ENCODE measurements around the gene STK10. TPM values are rescaled to one million over a fixed set of nuclear protein-coding genes. Genes with fewer than 3 reads are reported as not detected.

STK10 gene
- total and polyA plus RNA-seq, 2 donors (not counting 1 experiment from before 2014, with no cell fraction given): 97.9 to 253 TPM

GRCh38 chr5:172167895-172168294 lies 20.1 kb downstream of the STK10 start:
- ATAC-seq (ENCODE audit: low read depth) (no peak), DNase-seq (no peak)
- Histone ChIP-seq H3K27me3 (replicated peaks in 1 of 4; ENCODE audit: control extremely low read depth in 1 of 4, control insufficient read depth in 3 of 4, insufficient read depth in 4 of 4, low read length in 3 of 4) (no peaks in the 10 kb centered on the region), H3K79me2 (ENCODE audit: control insufficient read depth, insufficient read depth, low read length) (peaks cover 100% of the 10 kb centered on the region), H3K4me1 (ENCODE audit: control insufficient read depth in 2 of 2, insufficient read depth in 2 of 2, low read length in 2 of 2) (peaks cover 45 to 57% of the 10 kb centered on the region in 2 donors), H2AFZ (ENCODE audit: insufficient read depth, low read depth, low read length, poor library complexity, severe bottlenecking) (no peak overlapping the region), H3K36me3 (replicated peaks in 1 of 2; ENCODE audit: control extremely low read depth in 1 of 2, control insufficient read depth in 1 of 2, extremely low read depth in 1 of 2, insufficient read depth in 2 of 2, low read length in 1 of 2) (peaks cover 0 to 62% of the 10 kb centered on the region in 2 experiments), H3K9ac (ENCODE audit: low read length) (no peak overlapping the region), H4K20me1 (ENCODE audit: control insufficient read depth, insufficient read depth, low read length, poor library complexity, severe bottlenecking) (peaks cover 95% of the 10 kb centered on the region), H3K27ac (ENCODE audit: low read length in 2 of 2) (peak overlapping the region in 1 of 2 donors; percentile 12), H3K4me3 (ENCODE audit: control extremely low read depth in 1 of 5, extremely low read depth in 1 of 5, insufficient read depth in 1 of 5, low read depth in 2 of 5, low read length in 4 of 5) (no peak overlapping the region), H3K9me3 (ENCODE audit: control extremely low read depth in 1 of 3, control insufficient read depth in 2 of 3, insufficient read depth in 1 of 3, low read length in 2 of 3) (no peaks in the 10 kb centered on the region), H3K4me2 (replicated peaks; ENCODE audit: low read depth, low read length, poor library complexity, severe bottlenecking) (no peak overlapping the region)
- Mint-ChIP-seq H3K9me3 (ENCODE audit: insufficient read depth) (no peaks in the 10 kb centered on the region), H3K4me3 (no peak overlapping the region), H3K27me3 (no peaks in the 10 kb centered on the region), H3K4me1 (peaks cover 71% of the 10 kb centered on the region), H3K27ac (peak overlapping the region; percentile 2)
- no peak for TF ChIP-seq EZH2 (IDR thresholded peaks at IDR 0.05; ENCODE audit: borderline replicate concordance, insufficient read depth, low read depth, low read length, poor library complexity, severe bottlenecking)
- TF ChIP-seq CTCF (IDR thresholded peaks at IDR 0.05): no peak
- 96% methylated on average over 7 of the region's 7 CpGs for WGBS (ENCODE audit: insufficient coverage)
- ChIA-PET CTCF (interaction anchor here (10.6 kb wide), 1 partner anchor 20 kb away, joined by 155 read pairs; the partner anchor contains the start of gene STK10), POLR2A (no interaction called here)
- intact Hi-C loops (cut with micrococcal nuclease): no loop called here

GRCh38 chr5:172166030-172166826 lies 21.8 kb downstream of the STK10 start:
- CTCF ChIA-PET: interaction anchor here (4.2 to 10.6 kb wide), 2 partner anchors 8 to 21 kb away, joined by 16 to 155 read pairs; partner anchors contain the start of gene STK10
- Histone ChIP-seq H2AFZ (ENCODE audit: insufficient read depth, low read depth, low read length, poor library complexity, severe bottlenecking) (no peak overlapping the region), H4K20me1 (ENCODE audit: control insufficient read depth, insufficient read depth, low read length, poor library complexity, severe bottlenecking) (peaks cover 97% of the 10 kb centered on the region), H3K79me2 (ENCODE audit: control insufficient read depth, insufficient read depth, low read length) (peaks cover 100% of the 10 kb centered on the region), H3K27me3 (replicated peaks in 1 of 4; ENCODE audit: control extremely low read depth in 1 of 4, control insufficient read depth in 3 of 4, insufficient read depth in 4 of 4, low read length in 3 of 4) (no peaks in the 10 kb centered on the region), H3K9me3 (ENCODE audit: control extremely low read depth in 1 of 3, control insufficient read depth in 2 of 3, insufficient read depth in 1 of 3, low read length in 2 of 3) (no peaks in the 10 kb centered on the region), H3K36me3 (replicated peaks in 1 of 2; ENCODE audit: control extremely low read depth in 1 of 2, control insufficient read depth in 1 of 2, extremely low read depth in 1 of 2, insufficient read depth in 2 of 2, low read length in 1 of 2) (peaks cover 0 to 55% of the 10 kb centered on the region in 2 experiments), H3K4me3 (ENCODE audit: control extremely low read depth in 1 of 5, extremely low read depth in 1 of 5, insufficient read depth in 1 of 5, low read depth in 2 of 5, low read length in 4 of 5) (no peak overlapping the region), H3K4me2 (replicated peaks; ENCODE audit: low read depth, low read length, poor library complexity, severe bottlenecking) (no peak overlapping the region), H3K9ac (ENCODE audit: low read length) (no peak overlapping the region), H3K4me1 (ENCODE audit: control insufficient read depth in 2 of 2, insufficient read depth in 2 of 2, low read length in 2 of 2) (peaks cover 40 to 58% of the 10 kb centered on the region in 2 donors), H3K27ac (ENCODE audit: low read length in 2 of 2) (peak overlapping the region in 1 of 2 donors; percentile 1)
- H3K27ac Mint-ChIP-seq: peak overlapping the region; percentile 20
- H3K4me3 Mint-ChIP-seq: no peak overlapping the region
- TF ChIP-seq EZH2 (IDR thresholded peaks at IDR 0.05; ENCODE audit: borderline replicate concordance, insufficient read depth, low read depth, low read length, poor library complexity, severe bottlenecking) (no peak), CTCF (IDR thresholded peaks at IDR 0.05) (no peak)
- peaks cover 76% of the 10 kb centered on the region for H3K4me1 Mint-ChIP-seq
- POLR2A ChIA-PET: no interaction called here
- ATAC-seq (ENCODE audit: low read depth) (no peak), DNase-seq (no peak)
- no peaks in the 10 kb centered on the region for H3K27me3 Mint-ChIP-seq
- intact Hi-C loops (cut with micrococcal nuclease): no loop called here
- 85% methylated on average over 13 of the region's 16 CpGs for WGBS (ENCODE audit: insufficient coverage)
- no peaks in the 10 kb centered on the region for H3K9me3 Mint-ChIP-seq (ENCODE audit: insufficient read depth)
